Muscle of leg (tissue), 11 donors: ENCODE data around the gene ERC1. TPM values are rescaled to one million over a fixed set of nuclear protein-coding genes. Genes with fewer than 3 reads are reported as not detected.

Source experiments
- DNase-seq: peaks from one replicate; pipeline ENCODE4 v3.0.0; 2013
- H3K27ac ChIP-seq: one replicate; pipeline ENCODE4 v1.5.1; 2013; ENCODE audit warnings: mild to moderate bottlenecking, low read length, control low read depth
- H3K27me3 ChIP-seq: one replicate; pipeline ENCODE4 v1.6.1; 2013; ENCODE audit warnings: low read length; ENCODE audit not compliant: control insufficient read depth, insufficient read depth
- H3K36me3 ChIP-seq: one replicate; pipeline ENCODE4 v1.6.1; 2013; ENCODE audit warnings: low read length; ENCODE audit not compliant: control insufficient read depth, insufficient read depth
- H3K4me1 ChIP-seq: one replicate; pipeline ENCODE4 v1.6.1; 2013; ENCODE audit warnings: low read length; ENCODE audit not compliant: control insufficient read depth, insufficient read depth
- H3K4me3 ChIP-seq: one replicate; pipeline ENCODE4 v1.5.1; 2013; ENCODE audit warnings: low read length, control low read depth
- H3K9me3 ChIP-seq: replicated peaks from 2 replicates; pipeline ENCODE4 v1.6.1; 2013; ENCODE audit warnings: low read depth, low read length; ENCODE audit not compliant: control insufficient read depth
- WGBS: methylation state at CpG from one replicate; pipeline ENCODE4 v1.1.5; 2013; ENCODE audit warnings: missing lambda C conversion rate; ENCODE audit not compliant: insufficient coverage; 5-methylcytosine and 5-hydroxymethylcytosine counted together
- polyA plus RNA-seq, 8 donors: library from polyadenylated mRNA; unstranded; fragments of 120-200 nt; gene quantifications; one replicate each; pipeline versions ENCODE4 v1.2.1 to v1.2.3, GENCODE V29; 2013; ENCODE audit warnings: inconsistent platforms in 1 of 8, low replicate concordance in 1 of 8; ENCODE audit not compliant: insufficient read length in 8 of 8, insufficient read depth in 1 of 8
- total RNA-seq: library from RNA; stranded (reverse); fragments of 120-200 nt; gene quantifications from one replicate; pipeline ENCODE4 v1.2.4, GENCODE V29; 2013

Gene ERC1
- total and polyA plus RNA-seq, 9 donors = 15.8 to 32.5 (median 25.1) TPM

GRCh38 chr12:1504304-1504894, 513.4 kb downstream of the ERC1 start:
- 69% methylated on average over 12 of the region's 16 CpGs for WGBS
- Histone ChIP-seq H3K4me3 (no peak overlapping the region), H3K4me1 (peaks cover 36% of the 10 kb centered on the region), H3K27me3 (peaks cover 11% of the 10 kb centered on the region), H3K27ac (no peak overlapping the region), H3K36me3 (no peaks in the 10 kb centered on the region), H3K9me3 (no peaks in the 10 kb centered on the region)
- DNase-seq = no peak

GRCh38 chr12:1504895-1505311, 513.9 kb downstream of the ERC1 start:
- WGBS = 63% methylated on average over 10 of the region's 14 CpGs
- no peak overlapping the region for H3K27ac ChIP-seq
- no peaks in the 10 kb centered on the region for H3K9me3 ChIP-seq
- peak; percentile 54 for DNase-seq
- H3K4me3 ChIP-seq = no peak overlapping the region
- no peaks in the 10 kb centered on the region for H3K36me3 ChIP-seq
- peaks cover 11% of the 10 kb centered on the region for H3K27me3 ChIP-seq
- H3K4me1 ChIP-seq = peaks cover 39% of the 10 kb centered on the region

GRCh38 chr12:1505576-1505975, 514.6 kb downstream of the ERC1 start:
- Histone ChIP-seq H3K4me3 (no peak overlapping the region), H3K9me3 (no peaks in the 10 kb centered on the region), H3K27me3 (peaks cover 11% of the 10 kb centered on the region), H3K4me1 (peaks cover 36% of the 10 kb centered on the region), H3K36me3 (no peaks in the 10 kb centered on the region), H3K27ac (no peak overlapping the region)
- WGBS = 79% methylated on average over 3 of the region's 10 CpGs
- no peak for DNase-seq

GRCh38 chr12:1507308-1507707, 516.3 kb downstream of the ERC1 start:
- 89% methylated on average over 1 of the region's 7 CpGs for WGBS
- no peaks in the 10 kb centered on the region for H3K36me3 ChIP-seq
- no peak overlapping the region for H3K4me3 ChIP-seq
- DNase-seq = no peak
- H3K4me1 ChIP-seq = peaks cover 23% of the 10 kb centered on the region
- no peaks in the 10 kb centered on the region for H3K9me3 ChIP-seq
- H3K27me3 ChIP-seq = peaks cover 11% of the 10 kb centered on the region
- no peak overlapping the region for H3K27ac ChIP-seq

GRCh38 chr12:1509413-1510052, 518.5 kb downstream of the ERC1 start:
- DNase-seq = no peak
- Histone ChIP-seq H3K27ac (peak overlapping the region; percentile 74), H3K4me3 (no peak overlapping the region), H3K27me3 (peaks cover 7% of the 10 kb centered on the region), H3K9me3 (no peaks in the 10 kb centered on the region), H3K4me1 (peaks cover 9% of the 10 kb centered on the region), H3K36me3 (no peaks in the 10 kb centered on the region)
- 45% methylated on average over 9 of the region's 14 CpGs for WGBS

- Histone ChIP-seq H3K27ac (peak overlapping the region; percentile 74), H3K4me1 (peaks cover 9% of the 10 kb centered on the region), H3K36me3 (no peaks in the 10 kb centered on the region), H3K4me3 (no peak overlapping the region), H3K27me3 (peaks cover 4% of the 10 kb centered on the region), H3K9me3 (no peaks in the 10 kb centered on the region)
- WGBS = 40% methylated on average over 1 of the region's 10 CpGs
- DNase-seq = peak; percentile 77
Observed at GRCh38 chr12:1510056-1510812, 519.2 kb downstream of the ERC1 start.

GRCh38 chr12:1515010-1515409, 524.0 kb downstream of the ERC1 start:
- no CpG with 5 or more reads among the region's 1 CpG for WGBS
- Histone ChIP-seq H3K27ac (no peak overlapping the region), H3K4me3 (no peak overlapping the region), H3K27me3 (peaks cover 10% of the 10 kb centered on the region), H3K4me1 (peaks cover 13% of the 10 kb centered on the region), H3K36me3 (no peaks in the 10 kb centered on the region), H3K9me3 (no peaks in the 10 kb centered on the region)
- no peak for DNase-seq

GRCh38 chr12:1515428-1515827, 524.4 kb downstream of the ERC1 start:
- Histone ChIP-seq H3K9me3 (no peaks in the 10 kb centered on the region), H3K27ac (no peak overlapping the region), H3K36me3 (no peaks in the 10 kb centered on the region), H3K27me3 (peaks cover 10% of the 10 kb centered on the region), H3K4me1 (peaks cover 11% of the 10 kb centered on the region), H3K4me3 (no peak overlapping the region)
- WGBS = no CpG with 5 or more reads among the region's 1 CpG
- no peak for DNase-seq

GRCh38 chr12:1517007-1517406, 526.0 kb downstream of the ERC1 start:
- no peaks in the 10 kb centered on the region for H3K36me3 ChIP-seq
- DNase-seq = no peak
- no CpG with 5 or more reads among the region's 2 CpGs for WGBS

GRCh38 chr12:1517734-1518525, 526.9 kb downstream of the ERC1 start:
- Histone ChIP-seq H3K27ac (no peak overlapping the region), H3K27me3 (peaks cover 10% of the 10 kb centered on the region), H3K36me3 (no peaks in the 10 kb centered on the region), H3K4me3 (no peak overlapping the region), H3K9me3 (no peaks in the 10 kb centered on the region), H3K4me1 (peaks cover 11% of the 10 kb centered on the region)
- WGBS = 80% methylated on average over 1 of the region's 8 CpGs
- DNase-seq = no peak

More at GRCh38 chr12:1517007-1517406, 526.0 kb downstream of the ERC1 start:
- Histone ChIP-seq H3K4me1 (peaks cover 11% of the 10 kb centered on the region), H3K4me3 (no peak overlapping the region), H3K27ac (no peak overlapping the region), H3K27me3 (peaks cover 10% of the 10 kb centered on the region), H3K9me3 (no peaks in the 10 kb centered on the region)
